CD14-positive monocyte (primary cell): ENCODE data around the gene LRRFIP1. TPM values are rescaled to one million over a fixed set of nuclear protein-coding genes. Genes with fewer than 3 reads are reported as not detected.

Source experiments
- DNase-seq, 3 donors: peaks; one replicate each; pipeline ENCODE4 v3.0.0-alpha.2; 2011 to 2022
- H2AFZ ChIP-seq: 2 replicates; pipeline ENCODE4 v1.6.0; 2012; ENCODE audit warnings: mild to moderate bottlenecking, low read depth, low read length, inconsistent platforms; ENCODE audit not compliant: insufficient read depth, poor library complexity, severe bottlenecking
- H3K27ac ChIP-seq, 2 donors: 1 replicate in 1 of 2; 2 replicates in 1 of 2; pipeline ENCODE4 v1.5.1; 2012 to 2013; ENCODE audit warnings: low read length in 2 of 2, control low read depth in 1 of 2, inconsistent platforms in 1 of 2, low read depth in 1 of 2, mild to moderate bottlenecking in 1 of 2
- H3K27me3 ChIP-seq, 2 donors: one replicate each; pipeline versions ENCODE4 v1.6.0 to v1.6.1; 2011 to 2013; ENCODE audit warnings: low read length in 2 of 2; ENCODE audit not compliant: control insufficient read depth in 2 of 2, insufficient read depth in 2 of 2
- H3K36me3 ChIP-seq, 2 donors: replicated peaks in 1 of 2; 1 replicate in 1 of 2; 2 replicates in 1 of 2; pipeline versions ENCODE4 v1.5.1 to v1.6.1; 2012 to 2013; ENCODE audit warnings: low read length in 2 of 2, control low read depth in 1 of 2, inconsistent platforms in 1 of 2, mild to moderate bottlenecking in 1 of 2; ENCODE audit not compliant: insufficient read depth in 2 of 2, control insufficient read depth in 1 of 2
- H3K4me1 ChIP-seq, 2 donors: 1 replicate in 1 of 2; 2 replicates in 1 of 2; pipeline versions ENCODE4 v1.5.1 to v1.6.1; 2012 to 2013; ENCODE audit warnings: low read length in 2 of 2, control low read depth in 1 of 2, inconsistent platforms in 1 of 2, mild to moderate bottlenecking in 1 of 2, moderate library complexity in 1 of 2; ENCODE audit not compliant: insufficient read depth in 2 of 2, control insufficient read depth in 1 of 2
- H3K4me2 ChIP-seq: replicated peaks from 2 replicates; pipeline ENCODE3; 2012; ENCODE audit warnings: low read length, moderate library complexity, mild to moderate bottlenecking; ENCODE audit not compliant: poor library complexity, severe bottlenecking; ENCODE audit errors: extremely low read depth
- H3K4me3 ChIP-seq, 3 experiments: fragments of 200-600 bp in 1 of 3; sonication (generic) in 1 of 3; replicated peaks in 1 of 3; 1 replicate in 2 of 3; 2 replicates in 1 of 3; pipeline ENCODE4 v1.5.1; 2011 to 2013; ENCODE audit warnings: low read length in 3 of 3, mild to moderate bottlenecking in 3 of 3, control low read depth in 2 of 3, low read depth in 2 of 3, inconsistent platforms in 1 of 3, moderate library complexity in 1 of 3
- H3K79me2 ChIP-seq: 2 replicates; pipeline ENCODE4 v1.6.0; 2012; ENCODE audit warnings: mild to moderate bottlenecking, control low read depth, inconsistent platforms, low read length, moderate library complexity; ENCODE audit not compliant: insufficient read depth
- H3K9ac ChIP-seq: 2 replicates; pipeline ENCODE4 v1.6.0; 2017; ENCODE audit warnings: low read length, mild to moderate bottlenecking; ENCODE audit not compliant: insufficient read depth, poor library complexity, severe bottlenecking
- H3K9me3 ChIP-seq, 2 donors: replicated peaks in 1 of 2; 1 replicate in 1 of 2; 2 replicates in 1 of 2; pipeline versions ENCODE4 v1.5.1 to v1.6.1; 2012 to 2013; ENCODE audit warnings: low read length in 2 of 2, control low read depth in 1 of 2; ENCODE audit not compliant: control insufficient read depth in 1 of 2, insufficient read depth in 1 of 2
- H4K20me1 ChIP-seq: 2 replicates; pipeline ENCODE4 v1.6.0; 2012; ENCODE audit warnings: mild to moderate bottlenecking, low read length, control low read depth, moderate library complexity; ENCODE audit not compliant: insufficient read depth
- H3K27ac Mint-ChIP-seq, 7 donors: one replicate each; pipeline ENCODE4 v1.8.0; 2020; ENCODE audit warnings: mild to moderate bottlenecking in 7 of 7, mixed read lengths in 7 of 7, moderate library complexity in 6 of 7, inconsistent platforms in 2 of 7
- H3K27me3 Mint-ChIP-seq, 3 donors: one replicate each; pipeline ENCODE4 v1.8.0; 2021 to 2022; ENCODE audit warnings: low read depth in 3 of 3, mild to moderate bottlenecking in 3 of 3, mixed read lengths in 3 of 3, moderate library complexity in 3 of 3, inconsistent platforms in 1 of 3
- H3K36me3 Mint-ChIP-seq, 2 donors: one replicate each; pipeline ENCODE4 v1.8.0; 2020; ENCODE audit warnings: mixed read lengths in 2 of 2, inconsistent platforms in 1 of 2, mild to moderate bottlenecking in 1 of 2
- H3K4me1 Mint-ChIP-seq: one replicate; pipeline ENCODE4 v1.8.0; 2020; ENCODE audit warnings: mild to moderate bottlenecking, mixed read lengths
- H3K4me3 Mint-ChIP-seq, 2 donors: one replicate each; pipeline ENCODE4 v1.8.0; 2020; ENCODE audit warnings: mild to moderate bottlenecking in 2 of 2, mixed read lengths in 2 of 2, moderate library complexity in 1 of 2
- H3K9me3 Mint-ChIP-seq, 7 donors: one replicate each; pipeline ENCODE4 v1.8.0; 2020 to 2022; ENCODE audit warnings: mixed read lengths in 7 of 7, mild to moderate bottlenecking in 6 of 7, moderate library complexity in 6 of 7, inconsistent platforms in 2 of 7
- WGBS: methylation state at CpG from one replicate; pipeline ENCODE4 v1.1.5; 2013; ENCODE audit warnings: missing lambda C conversion rate; ENCODE audit not compliant: insufficient coverage; 5-methylcytosine and 5-hydroxymethylcytosine counted together
- intact Hi-C, 2 donors: fragments of 100-400 bp; cut with micrococcal nuclease; formaldehyde crosslinking; loops; one replicate each; pipeline versions ENCODE4 v1.15.0 to v1.15.1; 2023
- polyA plus RNA-seq, 3 donors: library from polyadenylated mRNA; depleted of rRNA in 1 of 3; unstranded in 2 of 3; stranded (reverse) in 1 of 3; fragments of 300-500 nt in 2 of 3; fragments of >200 nt in 1 of 3; fragmentation: Illumina TruSeq in 2 of 3; gene quantifications; 1 replicate in 2 of 3; 2 replicates in 1 of 3; pipeline ENCODE4 v1.2.3, GENCODE V29; 2012 to 2021
- TF ChIP-seq, protein P1 (sequence below): fragments of 200-600 bp; IDR thresholded peaks from one replicate; pipeline ENCODE4 v1.8.0; 2022; ENCODE audit warnings: antibody characterized with exemption, mild to moderate bottlenecking

The LRRFIP1 gene
- polyA plus RNA-seq, 3 donors, result 67.3 to 148 (median 98.3) TPM

DNA sequence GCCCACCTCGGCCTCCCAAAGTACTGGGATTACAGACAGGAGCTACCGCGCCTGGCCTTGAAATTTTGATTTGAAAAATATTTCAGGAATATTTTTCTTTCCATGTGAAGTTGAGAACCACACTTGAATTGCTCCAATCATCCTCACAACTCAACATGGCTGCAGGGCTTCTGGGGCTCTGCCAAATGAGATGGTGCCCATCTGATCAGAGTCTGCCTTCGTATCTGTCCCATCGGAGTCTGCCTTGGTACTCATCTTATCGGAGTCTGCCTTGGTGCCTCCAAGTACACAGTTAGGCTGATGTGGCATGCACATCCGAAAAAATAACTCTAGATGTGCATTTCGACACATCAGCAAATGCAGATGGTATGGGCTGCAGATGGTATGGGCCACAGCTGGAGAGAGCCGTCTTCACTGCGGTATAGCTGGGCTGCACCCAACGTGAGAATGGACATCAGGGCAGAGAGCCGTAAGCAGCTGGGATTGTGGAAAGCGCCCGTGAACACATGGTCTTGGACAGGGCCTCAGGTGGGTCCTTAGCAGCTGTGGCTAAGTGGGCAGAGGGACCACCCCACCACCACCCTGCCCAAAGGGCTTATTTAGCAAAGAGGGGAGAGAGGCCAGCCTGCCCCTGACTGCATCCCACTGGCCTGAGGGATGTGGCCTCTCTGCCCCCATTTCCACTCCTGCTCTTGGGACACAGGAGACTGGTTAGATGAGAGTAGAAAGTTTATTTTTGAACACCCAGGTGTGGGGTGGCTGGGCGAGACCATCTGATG, 119.1 kb downstream of the LRRFIP1 start:
- peaks cover 0 to 1% (median 0%) of the 10 kb centered on the region in 3 donors for H3K27me3 Mint-ChIP-seq
- H3K4me2 ChIP-seq, result no peak overlapping the region
- H3K4me3 Mint-ChIP-seq, result no peak overlapping the region
- no peak overlapping the region for H2AFZ ChIP-seq
- intact Hi-C loops, result loop anchor here (5.0 kb wide), 3 partner anchors 74 to 234 kb away; no protein-coding TSS in a partner anchor
- H3K9me3 Mint-ChIP-seq, result peaks cover 0 to 3% (median 0%) of the 10 kb centered on the region in 7 donors
- DNase-seq, result no peak
- H3K36me3 ChIP-seq, result peaks cover 57 to 76% of the 10 kb centered on the region in 2 donors
- no peak overlapping the region for H3K27ac ChIP-seq
- peaks cover 26% of the 10 kb centered on the region for H3K4me1 Mint-ChIP-seq
- H3K9me3 ChIP-seq, result peaks cover 0 to 3% of the 10 kb centered on the region in 2 donors
- TF ChIP-seq, protein P1, sequence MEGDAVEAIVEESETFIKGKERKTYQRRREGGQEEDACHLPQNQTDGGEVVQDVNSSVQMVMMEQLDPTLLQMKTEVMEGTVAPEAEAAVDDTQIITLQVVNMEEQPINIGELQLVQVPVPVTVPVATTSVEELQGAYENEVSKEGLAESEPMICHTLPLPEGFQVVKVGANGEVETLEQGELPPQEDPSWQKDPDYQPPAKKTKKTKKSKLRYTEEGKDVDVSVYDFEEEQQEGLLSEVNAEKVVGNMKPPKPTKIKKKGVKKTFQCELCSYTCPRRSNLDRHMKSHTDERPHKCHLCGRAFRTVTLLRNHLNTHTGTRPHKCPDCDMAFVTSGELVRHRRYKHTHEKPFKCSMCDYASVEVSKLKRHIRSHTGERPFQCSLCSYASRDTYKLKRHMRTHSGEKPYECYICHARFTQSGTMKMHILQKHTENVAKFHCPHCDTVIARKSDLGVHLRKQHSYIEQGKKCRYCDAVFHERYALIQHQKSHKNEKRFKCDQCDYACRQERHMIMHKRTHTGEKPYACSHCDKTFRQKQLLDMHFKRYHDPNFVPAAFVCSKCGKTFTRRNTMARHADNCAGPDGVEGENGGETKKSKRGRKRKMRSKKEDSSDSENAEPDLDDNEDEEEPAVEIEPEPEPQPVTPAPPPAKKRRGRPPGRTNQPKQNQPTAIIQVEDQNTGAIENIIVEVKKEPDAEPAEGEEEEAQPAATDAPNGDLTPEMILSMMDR, result no peak
- H3K4me3 ChIP-seq, result no peak overlapping the region
- H4K20me1 ChIP-seq, result peaks cover 100% of the 10 kb centered on the region
- H3K27me3 ChIP-seq, result no peaks in the 10 kb centered on the region
- 93% methylated on average over 8 of the region's 15 CpGs for WGBS
- H3K4me1 ChIP-seq, result peaks cover 6 to 7% of the 10 kb centered on the region in 2 donors
- peaks cover 98% of the 10 kb centered on the region for H3K79me2 ChIP-seq
- H3K27ac Mint-ChIP-seq, result peak overlapping the region in 3 of 7 donors; percentile 16 to 22 (median 18)
- no peak overlapping the region for H3K9ac ChIP-seq
- H3K36me3 Mint-ChIP-seq, result peaks cover 53 to 75% of the 10 kb centered on the region in 2 donors

DNA sequence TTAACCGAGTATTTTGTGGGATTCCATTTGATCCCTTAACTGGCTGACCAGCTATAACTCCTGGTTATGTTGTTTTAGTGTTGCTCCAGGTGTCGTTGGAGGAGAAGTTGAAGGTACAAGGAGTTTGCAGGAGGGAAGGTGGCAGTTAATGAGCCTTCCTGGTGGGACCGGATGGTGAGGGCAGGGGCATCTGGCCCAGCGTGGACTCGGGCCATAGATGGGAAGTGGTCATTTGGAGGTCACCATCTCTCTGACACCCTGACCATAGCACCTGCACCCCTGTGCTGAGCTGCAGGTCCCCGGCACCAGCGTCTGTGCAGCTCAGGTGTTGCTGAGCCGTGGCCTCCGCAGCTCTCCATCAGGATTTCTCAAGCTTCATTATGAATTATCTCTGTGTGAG, 119.8 kb downstream of the LRRFIP1 start:
- no peak overlapping the region for H3K4me3 Mint-ChIP-seq
- H3K4me1 Mint-ChIP-seq, result peaks cover 20% of the 10 kb centered on the region
- peaks cover 0 to 3% (median 0%) of the 10 kb centered on the region in 3 donors for H3K27me3 Mint-ChIP-seq
- intact Hi-C loops, result loop anchor here (5.0 kb wide), 3 partner anchors 75 to 235 kb away; no protein-coding TSS in a partner anchor
- TF ChIP-seq, protein P1, result no peak
- no peak for DNase-seq
- Histone ChIP-seq H3K36me3 (peaks cover 62 to 81% of the 10 kb centered on the region in 2 donors), H3K79me2 (peaks cover 93% of the 10 kb centered on the region), H3K4me1 (peaks cover 1% of the 10 kb centered on the region in 2 donors), H3K4me2 (no peak overlapping the region), H3K27ac (no peak overlapping the region), H3K27me3 (no peaks in the 10 kb centered on the region), H3K9ac (no peak overlapping the region), H3K4me3 (no peak overlapping the region), H4K20me1 (peaks cover 100% of the 10 kb centered on the region), H2AFZ (no peak overlapping the region), H3K9me3 (peaks cover 0 to 3% of the 10 kb centered on the region in 2 donors)
- peaks cover 58 to 82% of the 10 kb centered on the region in 2 donors for H3K36me3 Mint-ChIP-seq
- H3K9me3 Mint-ChIP-seq, result peaks cover 0 to 3% (median 0%) of the 10 kb centered on the region in 7 donors
- no peak overlapping the region for H3K27ac Mint-ChIP-seq
- 96% methylated on average over 3 of the region's 9 CpGs for WGBS
